Fibroblast of lung (primary cell): ENCODE results near the gene ACRBP. TPM values are rescaled to one million over a fixed set of nuclear protein-coding genes. Genes with fewer than 3 reads are reported as not detected.

Experiments
- DNase-seq, 2 donors: peaks; one replicate each; pipeline versions ENCODE4 v3.0.0 to v3.0.0-alpha.2; 2010; ENCODE audit warnings: low read depth in 2 of 2
- H2AFZ ChIP-seq: 2 replicates; pipeline ENCODE4 v1.5.1; 2012; ENCODE audit warnings: low read length, control low read depth, inconsistent platforms
- H3K27ac ChIP-seq: 2 replicates; pipeline ENCODE4 v1.5.1; 2011; ENCODE audit warnings: low read length, control low read depth; ENCODE audit not compliant: insufficient read depth
- H3K27me3 ChIP-seq: 2 replicates; pipeline ENCODE4 v1.5.1; 2011; ENCODE audit warnings: mild to moderate bottlenecking, low read length; ENCODE audit not compliant: control insufficient read depth, insufficient read depth
- H3K36me3 ChIP-seq: 2 replicates; pipeline ENCODE4 v1.5.1; 2011; ENCODE audit warnings: low read length; ENCODE audit not compliant: control insufficient read depth, insufficient read depth
- H3K4me1 ChIP-seq: 2 replicates; pipeline ENCODE4 v1.5.1; 2011; ENCODE audit warnings: low read length; ENCODE audit not compliant: control insufficient read depth, insufficient read depth; ENCODE audit errors: extremely low read depth
- H3K4me2 ChIP-seq: 2 replicates; pipeline ENCODE4 v1.5.1; 2011; ENCODE audit warnings: low read length, control low read depth; ENCODE audit not compliant: insufficient read depth; ENCODE audit errors: extremely low read depth
- H3K4me3 ChIP-seq, 4 experiments: fragments of 200-600 bp in 1 of 4; sonication (generic) in 1 of 4; replicated peaks in 1 of 4; 2 replicates each; pipeline ENCODE4 v1.5.1; 2011 to 2016; ENCODE audit warnings: low read length in 4 of 4, low read depth in 3 of 4, mild to moderate bottlenecking in 3 of 4, control low read depth in 2 of 4, inconsistent platforms in 1 of 4, mixed read lengths in 1 of 4; ENCODE audit not compliant: insufficient read depth in 1 of 4; ENCODE audit errors: control extremely low read depth in 1 of 4
- H3K79me2 ChIP-seq: 2 replicates; pipeline ENCODE4 v1.5.1; 2012; ENCODE audit warnings: mild to moderate bottlenecking, low read length, inconsistent platforms; ENCODE audit not compliant: control insufficient read depth, insufficient read depth
- H3K9ac ChIP-seq: 2 replicates; pipeline ENCODE4 v1.5.1; 2011; ENCODE audit warnings: mild to moderate bottlenecking, low read length, control low read depth; ENCODE audit not compliant: insufficient read depth
- H3K9me3 ChIP-seq: 2 replicates; pipeline ENCODE4 v1.5.1; 2012; ENCODE audit warnings: low read depth, low read length; ENCODE audit not compliant: control insufficient read depth, insufficient read depth
- H4K20me1 ChIP-seq: 2 replicates; pipeline ENCODE4 v1.5.1; 2011; ENCODE audit warnings: low read length; ENCODE audit not compliant: control insufficient read depth, insufficient read depth; ENCODE audit errors: extremely low read depth
- EZH2 ChIP-seq: IDR thresholded peaks from 2 replicates; pipeline ENCODE4 v1.5.1; 2012; ENCODE audit warnings: low read length, control low read depth, mild to moderate bottlenecking; ENCODE audit errors: missing control alignments
- polyA plus RNA-seq, 2 donors: library from polyadenylated mRNA; depleted of rRNA in 1 of 2; stranded (reverse) in 1 of 2; unstranded in 1 of 2; fragments of >200 nt; gene quantifications; 2 replicates each; pipeline ENCODE4 v1.2.1, GENCODE V29; 2011 to 2012; ENCODE audit warnings: missing spikeins in 1 of 2
- total RNA-seq: library from RNA; depleted of rRNA; stranded (reverse); fragments of >200 nt; gene quantifications from 2 replicates; pipeline ENCODE4 v1.2.1, GENCODE V29; 2014
- TF ChIP-seq, protein P1 (sequence below), 2 donors: IDR thresholded peaks in 1 of 2; conservative IDR thresholded peaks in 1 of 2; 1 replicate in 1 of 2; 2 replicates in 1 of 2; pipeline ENCODE4 v1.5.1; 2011 to 2012; ENCODE audit warnings: low read length in 2 of 2, control low read depth in 1 of 2, inconsistent platforms in 1 of 2, low read depth in 1 of 2, mild to moderate bottlenecking in 1 of 2

ACRBP gene
- total and polyA plus RNA-seq, 2 donors (not counting 1 experiment from before 2014, with no cell fraction given): 0.33 to 0.50 TPM

DNA sequence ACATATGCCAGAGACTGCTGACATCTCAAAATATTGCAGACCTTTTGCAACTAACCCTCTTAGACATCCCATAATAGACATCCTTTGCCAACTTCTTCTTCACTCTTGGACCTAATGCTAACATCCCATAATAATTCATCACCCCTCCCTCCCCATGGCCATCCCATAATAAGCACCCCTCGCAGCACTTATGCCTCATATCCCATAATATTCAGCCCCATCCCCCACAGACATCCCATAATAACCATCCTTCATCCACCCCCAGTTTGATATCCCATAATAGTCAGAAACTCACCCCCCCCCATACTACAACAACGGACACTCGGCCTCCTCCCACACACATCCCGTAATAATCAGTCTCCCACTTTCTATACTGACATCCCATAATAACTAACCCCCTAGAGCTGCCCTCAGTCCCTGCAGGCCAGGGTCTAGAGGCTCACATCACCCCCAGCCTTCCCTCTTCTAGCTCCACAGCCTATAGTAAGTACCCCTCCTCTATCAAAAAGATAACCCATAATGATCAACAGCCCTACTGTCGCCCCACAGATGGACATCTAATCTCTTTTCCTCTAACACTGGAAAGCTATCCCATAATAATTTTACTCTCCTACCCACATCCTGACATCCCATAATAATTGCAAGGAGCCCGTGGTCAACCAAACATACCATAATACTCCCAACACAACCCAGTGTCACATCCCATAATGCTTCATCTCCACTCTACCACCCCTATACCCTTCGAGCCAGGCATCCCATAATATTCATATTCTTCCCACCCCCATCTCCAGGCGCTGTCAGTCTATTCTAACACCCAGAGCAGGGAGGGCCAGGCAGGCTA is 39.3 kb downstream of the ACRBP start:
- H3K27ac ChIP-seq: no peak overlapping the region
- H3K79me2 ChIP-seq: peaks cover 32% of the 10 kb centered on the region
- no peaks in the 10 kb centered on the region for H3K27me3 ChIP-seq
- DNase-seq: peak; percentile 48 to 51
- H3K4me2 ChIP-seq: peak overlapping the region; percentile 13
- no peak for TF ChIP-seq EZH2
- TF ChIP-seq, protein P1, sequence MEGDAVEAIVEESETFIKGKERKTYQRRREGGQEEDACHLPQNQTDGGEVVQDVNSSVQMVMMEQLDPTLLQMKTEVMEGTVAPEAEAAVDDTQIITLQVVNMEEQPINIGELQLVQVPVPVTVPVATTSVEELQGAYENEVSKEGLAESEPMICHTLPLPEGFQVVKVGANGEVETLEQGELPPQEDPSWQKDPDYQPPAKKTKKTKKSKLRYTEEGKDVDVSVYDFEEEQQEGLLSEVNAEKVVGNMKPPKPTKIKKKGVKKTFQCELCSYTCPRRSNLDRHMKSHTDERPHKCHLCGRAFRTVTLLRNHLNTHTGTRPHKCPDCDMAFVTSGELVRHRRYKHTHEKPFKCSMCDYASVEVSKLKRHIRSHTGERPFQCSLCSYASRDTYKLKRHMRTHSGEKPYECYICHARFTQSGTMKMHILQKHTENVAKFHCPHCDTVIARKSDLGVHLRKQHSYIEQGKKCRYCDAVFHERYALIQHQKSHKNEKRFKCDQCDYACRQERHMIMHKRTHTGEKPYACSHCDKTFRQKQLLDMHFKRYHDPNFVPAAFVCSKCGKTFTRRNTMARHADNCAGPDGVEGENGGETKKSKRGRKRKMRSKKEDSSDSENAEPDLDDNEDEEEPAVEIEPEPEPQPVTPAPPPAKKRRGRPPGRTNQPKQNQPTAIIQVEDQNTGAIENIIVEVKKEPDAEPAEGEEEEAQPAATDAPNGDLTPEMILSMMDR (conservative IDR thresholded peaks at IDR 0.05 in 1 of 2, IDR thresholded peaks at IDR 0.05 in 1 of 2; ENCODE audit: low read depth in 1 of 2, low read length in 2 of 2): no peak
- no peaks in the 10 kb centered on the region for H4K20me1 ChIP-seq
- H2AFZ ChIP-seq: no peak overlapping the region
- no peaks in the 10 kb centered on the region for H3K9me3 ChIP-seq
- H3K4me1 ChIP-seq: peaks cover 19% of the 10 kb centered on the region
- peaks cover 6% of the 10 kb centered on the region for H3K36me3 ChIP-seq
- no peak overlapping the region for H3K9ac ChIP-seq
- H3K4me3 ChIP-seq: peak overlapping the region in 1 of 4 experiments; percentile 4

DNA sequence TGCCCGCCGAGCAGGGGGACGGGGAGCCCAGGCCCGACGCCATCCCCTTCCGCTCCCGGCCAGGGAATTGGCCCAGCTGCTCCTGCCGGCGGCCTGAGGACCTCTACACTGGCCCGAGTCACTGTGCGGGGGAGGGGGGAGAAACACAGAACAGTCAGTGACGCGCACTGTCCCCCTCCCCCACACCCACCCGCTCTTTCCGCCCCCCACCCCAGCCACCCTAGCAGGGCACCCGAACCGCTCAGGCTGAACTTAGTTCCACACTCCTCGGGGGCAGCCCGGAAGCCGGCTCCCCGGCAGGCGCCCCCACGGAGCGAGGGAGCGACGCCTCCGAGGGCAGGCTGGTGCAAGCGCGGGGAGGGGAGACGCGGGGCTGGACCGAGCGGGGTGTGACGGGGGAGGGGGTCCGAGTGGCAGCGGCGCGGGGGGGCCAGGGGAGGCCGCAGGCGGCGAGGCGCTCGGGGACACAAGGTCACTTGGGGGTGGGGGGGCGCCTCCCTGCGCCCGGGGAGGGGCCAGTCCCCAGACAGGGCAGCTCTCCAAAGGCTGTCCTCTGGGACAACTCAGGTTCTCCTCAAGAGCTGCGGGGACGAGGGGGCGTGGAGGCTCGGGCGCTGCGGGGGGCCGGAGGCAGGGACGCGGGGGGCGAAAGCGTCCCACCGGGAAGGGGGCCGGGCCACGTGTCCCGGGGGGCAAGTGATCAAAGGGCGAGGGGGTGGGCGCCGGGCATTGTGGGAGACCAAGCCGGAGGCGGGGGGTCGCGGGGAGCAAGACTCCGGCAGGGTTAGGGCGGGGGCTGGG is 40.7 kb downstream of the ACRBP start:
- Histone ChIP-seq H3K9me3 (no peaks in the 10 kb centered on the region), H2AFZ (no peak overlapping the region), H3K27me3 (no peaks in the 10 kb centered on the region), H3K4me2 (peak overlapping the region; percentile 99), H3K4me1 (peaks cover 15% of the 10 kb centered on the region), H3K4me3 (peak overlapping the region; percentile 90 to 94 (median 93)), H3K36me3 (peaks cover 8% of the 10 kb centered on the region), H3K27ac (peak overlapping the region; percentile 56), H3K79me2 (peaks cover 38% of the 10 kb centered on the region), H3K9ac (peak overlapping the region; percentile 67), H4K20me1 (no peaks in the 10 kb centered on the region)
- DNase-seq: peak; percentile 23 to 34
- TF ChIP-seq, protein P1 (conservative IDR thresholded peaks at IDR 0.05 in 1 of 2, IDR thresholded peaks at IDR 0.05 in 1 of 2; ENCODE audit: low read depth in 1 of 2, low read length in 2 of 2): no peak
- no peak for TF ChIP-seq EZH2
